ENCODE data around the gene MATR3. TPM values are rescaled to one million over a fixed set of nuclear protein-coding genes. Genes with fewer than 3 reads are reported as not detected.
A peak's percentile ranks its signal among the peaks of the same experiment; 100 is the strongest.
"Not testable (repeated sequence)": the region's sequence is repeated elsewhere in the genome, so short reads cannot be mapped to it uniquely, and the experiment has no call there.

MATR3 gene
- polyA plus RNA-seq, 3 donors: 61.8 to 174 (median 137) TPM

GRCh38 chr5:139343476-139343875 is 49.9 kb downstream of the MATR3 start:
- Mint-ChIP-seq H3K36me3 (peaks cover 7 to 30% of the 10 kb centered on the region in 2 donors), H3K4me1 (peaks cover 35% of the 10 kb centered on the region), H3K27me3 (ENCODE audit: low read depth in 3 of 3) (peaks cover 5 to 7% (median 6%) of the 10 kb centered on the region in 3 donors), H3K9me3 (peaks cover 0 to 2% (median 0%) of the 10 kb centered on the region in 7 donors), H3K27ac (peak overlapping the region in 1 of 7 donors; percentile 99), H3K4me3 (peak overlapping the region in 1 of 2 donors; percentile 99)
- H3K27ac ChIP-seq (ENCODE audit: low read depth in 1 of 2, low read length in 2 of 2): peak overlapping the region in 1 of 2 donors; percentile 99
- peaks cover 68% of the 10 kb centered on the region for H3K79me2 ChIP-seq (ENCODE audit: insufficient read depth, low read length)
- DNase-seq: no peak
- peak overlapping the region; percentile 82 for H3K4me2 ChIP-seq (replicated peaks; ENCODE audit: extremely low read depth, low read length, poor library complexity, severe bottlenecking)
- H3K9ac ChIP-seq (ENCODE audit: insufficient read depth, low read length, poor library complexity, severe bottlenecking): no peak overlapping the region
- peak overlapping the region in 1 of 3 experiments; percentile 87 for H3K4me3 ChIP-seq (replicated peaks in 1 of 3; ENCODE audit: low read depth in 2 of 3, low read length in 3 of 3)
- no peaks in the 10 kb centered on the region for H3K27me3 ChIP-seq (ENCODE audit: control insufficient read depth in 2 of 2, insufficient read depth in 2 of 2, low read length in 2 of 2)
- H2AFZ ChIP-seq (ENCODE audit: insufficient read depth, low read depth, low read length, poor library complexity, severe bottlenecking): no peak overlapping the region
- no peaks in the 10 kb centered on the region for H3K9me3 ChIP-seq (replicated peaks in 1 of 2; ENCODE audit: control insufficient read depth in 1 of 2, insufficient read depth in 1 of 2, low read length in 2 of 2)
- WGBS (ENCODE audit: insufficient coverage): no CpG with 5 or more reads among the region's 9 CpGs
- peaks cover 21 to 31% of the 10 kb centered on the region in 2 donors for H3K4me1 ChIP-seq (ENCODE audit: control insufficient read depth in 1 of 2, insufficient read depth in 2 of 2, low read length in 2 of 2)
- peaks cover 0 to 22% of the 10 kb centered on the region in 2 donors for H3K36me3 ChIP-seq (replicated peaks in 1 of 2; ENCODE audit: control insufficient read depth in 1 of 2, insufficient read depth in 2 of 2, low read length in 2 of 2)
- TF ChIP-seq CTCF (IDR thresholded peaks at IDR 0.05): no peak
- intact Hi-C loops (cut with micrococcal nuclease): loop anchor here in 1 of 2 donors (5.0 kb wide), 2 partner anchors 46 to 766 kb away; partner anchors contain the start of gene HSPA9
- peaks cover 64% of the 10 kb centered on the region for H4K20me1 ChIP-seq (ENCODE audit: insufficient read depth, low read length)

- peaks cover 0 to 22% of the 10 kb centered on the region in 2 donors for H3K36me3 ChIP-seq (replicated peaks in 1 of 2; ENCODE audit: control insufficient read depth in 1 of 2, insufficient read depth in 2 of 2, low read length in 2 of 2)
- no peak for TF ChIP-seq CTCF (IDR thresholded peaks at IDR 0.05)
- peaks cover 75% of the 10 kb centered on the region for H3K79me2 ChIP-seq (ENCODE audit: insufficient read depth, low read length)
- H2AFZ ChIP-seq (ENCODE audit: insufficient read depth, low read depth, low read length, poor library complexity, severe bottlenecking): no peak overlapping the region
- peaks cover 5 to 7% (median 6%) of the 10 kb centered on the region in 3 donors for H3K27me3 Mint-ChIP-seq (ENCODE audit: low read depth in 3 of 3)
- H3K27me3 ChIP-seq (ENCODE audit: control insufficient read depth in 2 of 2, insufficient read depth in 2 of 2, low read length in 2 of 2): no peaks in the 10 kb centered on the region
- no CpG with 5 or more reads among the region's 2 CpGs for WGBS (ENCODE audit: insufficient coverage)
- no peaks in the 10 kb centered on the region for H3K9me3 ChIP-seq (replicated peaks in 1 of 2; ENCODE audit: control insufficient read depth in 1 of 2, insufficient read depth in 1 of 2, low read length in 2 of 2)
- peaks cover 10 to 35% of the 10 kb centered on the region in 2 donors for H3K36me3 Mint-ChIP-seq
- no peak overlapping the region for H3K4me2 ChIP-seq (replicated peaks; ENCODE audit: extremely low read depth, low read length, poor library complexity, severe bottlenecking)
- no peak overlapping the region for H3K27ac Mint-ChIP-seq
- intact Hi-C loops (cut with micrococcal nuclease): loop anchor here in 1 of 2 donors (5.0 kb wide), 2 partner anchors 47 to 767 kb away; partner anchors contain the start of gene HSPA9
- peaks cover 71% of the 10 kb centered on the region for H4K20me1 ChIP-seq (ENCODE audit: insufficient read depth, low read length)
- no peak for DNase-seq
- peaks cover 35% of the 10 kb centered on the region for H3K4me1 Mint-ChIP-seq
- no peak overlapping the region for H3K27ac ChIP-seq (ENCODE audit: low read depth in 1 of 2, low read length in 2 of 2)
- H3K4me1 ChIP-seq (ENCODE audit: control insufficient read depth in 1 of 2, insufficient read depth in 2 of 2, low read length in 2 of 2): peaks cover 21 to 31% of the 10 kb centered on the region in 2 donors
- peaks cover 0 to 2% (median 0%) of the 10 kb centered on the region in 7 donors for H3K9me3 Mint-ChIP-seq
- no peak overlapping the region for H3K4me3 ChIP-seq (replicated peaks in 1 of 3; ENCODE audit: low read depth in 2 of 3, low read length in 3 of 3)
- H3K4me3 Mint-ChIP-seq: no peak overlapping the region
- no peak overlapping the region for H3K9ac ChIP-seq (ENCODE audit: insufficient read depth, low read length, poor library complexity, severe bottlenecking)
Measured at GRCh38 chr5:139344177-139344576, 50.6 kb downstream of the MATR3 start.

GRCh38 chr5:139345442-139345841 is 51.9 kb downstream of the MATR3 start:
- Histone ChIP-seq H3K79me2 (ENCODE audit: insufficient read depth, low read length) (peaks cover 87% of the 10 kb centered on the region), H3K36me3 (replicated peaks in 1 of 2; ENCODE audit: control insufficient read depth in 1 of 2, insufficient read depth in 2 of 2, low read length in 2 of 2) (peaks cover 0 to 22% of the 10 kb centered on the region in 2 donors), H4K20me1 (ENCODE audit: insufficient read depth, low read length) (peaks cover 84% of the 10 kb centered on the region), H3K4me1 (ENCODE audit: control insufficient read depth in 1 of 2, insufficient read depth in 2 of 2, low read length in 2 of 2) (peaks cover 21 to 31% of the 10 kb centered on the region in 2 donors)
- H2AFZ ChIP-seq (ENCODE audit: insufficient read depth, low read depth, low read length, poor library complexity, severe bottlenecking); intact Hi-C loops (cut with micrococcal nuclease); H3K4me3 Mint-ChIP-seq; DNase-seq; H3K9me3 ChIP-seq (replicated peaks in 1 of 2; ENCODE audit: control insufficient read depth in 1 of 2, insufficient read depth in 1 of 2, low read length in 2 of 2); H3K4me2 ChIP-seq (replicated peaks; ENCODE audit: extremely low read depth, low read length, poor library complexity, severe bottlenecking); H3K9ac ChIP-seq (ENCODE audit: insufficient read depth, low read length, poor library complexity, severe bottlenecking); H3K27me3 Mint-ChIP-seq (ENCODE audit: low read depth in 3 of 3); H3K27ac ChIP-seq (ENCODE audit: low read depth in 1 of 2, low read length in 2 of 2); H3K4me3 ChIP-seq (replicated peaks in 1 of 3; ENCODE audit: low read depth in 2 of 3, low read length in 3 of 3); H3K9me3 Mint-ChIP-seq; H3K27me3 ChIP-seq (ENCODE audit: control insufficient read depth in 2 of 2, insufficient read depth in 2 of 2, low read length in 2 of 2): not testable (repeated sequence)
- WGBS (ENCODE audit: insufficient coverage): 94% methylated on average over 5 of the region's 8 CpGs
- H3K4me1 Mint-ChIP-seq: peaks cover 35% of the 10 kb centered on the region
- peaks cover 10 to 38% of the 10 kb centered on the region in 2 donors for H3K36me3 Mint-ChIP-seq
- peak overlapping the region in 4 of 7 donors; percentile 7 to 68 (median 18) for H3K27ac Mint-ChIP-seq

All from CD14-positive monocyte (primary cell).